Panc1 (cell line): ENCODE data around the gene GRID2. TPM values are rescaled to one million over a fixed set of nuclear protein-coding genes. Genes with fewer than 3 reads are reported as not detected.

Source experiments
- ATAC-seq: fragments of 200-7000 bp; cut with Tn5 transposase; 2 replicates; pipeline ENCODE4 v1.9.1; 2020; ENCODE audit warnings: mild to moderate bottlenecking, moderate library complexity
- BruUV-seq: library from RNA; stranded (reverse); fragments of 400-500 nt; replicated peaks from 2 replicates; lab custom pipeline; 2021; lab: Mats Ljungman, UMichigan
- CTCF ChIA-PET: fragments of 300-600 bp; sonication (Branson Sonifier 250); formaldehyde crosslinking; loops from one replicate; lab custom pipeline; 2022; ENCODE audit warnings: antibody characterized with exemption; lab: Charles Lee
- POLR2A ChIA-PET: fragments of 300-600 bp; sonication (Branson Sonifier 250); formaldehyde crosslinking; loops from one replicate; lab custom pipeline; 2022; ENCODE audit warnings: antibody characterized with exemption; lab: Charles Lee
- DNase-seq: peaks from one replicate; pipeline ENCODE4 v3.0.0-alpha.2; 2010; ENCODE audit warnings: low read depth, low spot score
- H3K27ac ChIP-seq: 2 replicates; pipeline ENCODE4 v1.5.1; 2011; ENCODE audit warnings: mild to moderate bottlenecking, low read length, inconsistent platforms
- H3K27me3 ChIP-seq: fragments of 200-500 bp; sonication (Bioruptor generic); 2 replicates; pipeline ENCODE4 v1.6.0; 2014; ENCODE audit warnings: low read length, inconsistent platforms; ENCODE audit not compliant: control insufficient read depth, insufficient read depth
- H3K36me3 ChIP-seq: fragments of 200-500 bp; sonication (Bioruptor generic); 2 replicates; pipeline ENCODE4 v1.5.1; 2014; ENCODE audit warnings: inconsistent platforms, mild to moderate bottlenecking, low read length, moderate library complexity; ENCODE audit not compliant: control insufficient read depth, insufficient read depth
- H3K4me1 ChIP-seq: 2 replicates; pipeline ENCODE4 v1.5.1; 2011; ENCODE audit warnings: inconsistent platforms, mild to moderate bottlenecking, low read length, moderate library complexity; ENCODE audit not compliant: control insufficient read depth, insufficient read depth
- H3K4me3 ChIP-seq, 2 experiments: 2 replicates each; pipeline ENCODE4 v1.5.1; 2011 to 2012; ENCODE audit warnings: low read depth in 2 of 2, low read length in 2 of 2, mild to moderate bottlenecking in 2 of 2, inconsistent platforms in 1 of 2, moderate library complexity in 1 of 2
- H3K9me3 ChIP-seq: fragments of 200-500 bp; sonication (Bioruptor generic); 2 replicates; pipeline ENCODE4 v1.5.1; 2014; ENCODE audit warnings: low read depth, mild to moderate bottlenecking, inconsistent platforms, low read length, moderate library complexity; ENCODE audit not compliant: control insufficient read depth, insufficient read depth
- CTCF ChIP-seq: fragments of 450-650 bp; IDR thresholded peaks from 2 replicates; pipeline ENCODE4 v1.5.1; 2017; ENCODE audit warnings: mild to moderate bottlenecking
- POLR2AphosphoS5 ChIP-seq: IDR thresholded peaks from 2 replicates; pipeline ENCODE4 v1.6.1; 2012; ENCODE audit warnings: mild to moderate bottlenecking, low read depth, low read length, moderate library complexity
- REST ChIP-seq, 2 experiments: IDR thresholded peaks; 2 replicates each; pipeline ENCODE4 v1.6.1; 2011 to 2012; ENCODE audit warnings: low read depth in 2 of 2, control low read depth in 1 of 2, low read length in 1 of 2, mild to moderate bottlenecking in 1 of 2, moderate library complexity in 1 of 2; ENCODE audit not compliant: insufficient read depth in 1 of 2
- SIN3A ChIP-seq: IDR thresholded peaks from 2 replicates; pipeline ENCODE4 v1.6.1; 2012; ENCODE audit warnings: low read depth, mild to moderate bottlenecking, low read length, moderate library complexity, borderline replicate concordance; ENCODE audit not compliant: insufficient read depth
- TCF7L2 ChIP-seq: IDR thresholded peaks from 2 replicates; pipeline ENCODE4 v1.6.1; 2011; ENCODE audit warnings: mild to moderate bottlenecking, low read depth, low read length, inconsistent platforms
- in situ Hi-C: cut with HindIII; loops from 2 replicates; pipeline ENCODE4 v1.10.0; 2016; ENCODE audit warnings: low sequenced_read_pairs, low pct_unique_long_range_greater_than_20kb
- intact Hi-C: fragments of 100-400 bp; cut with micrococcal nuclease; formaldehyde crosslinking; loops from one replicate; pipeline ENCODE4 v1.10.0; 2022; ENCODE audit not compliant: unreplicated experiment
- total RNA-seq: library from RNA; stranded (reverse); gene quantifications from one replicate; pipeline ENCODE4 v1.2.1, GENCODE V29; 2021; ENCODE audit not compliant: unreplicated experiment

GRID2 gene
- total RNA-seq, 1 experiment from 2014 or later, result 0.08 TPM

GRCh38 chr4:92952897-92953296, 649.1 kb downstream of the GRID2 start:
- Histone ChIP-seq H3K27ac (no peak overlapping the region), H3K9me3 (no peaks in the 10 kb centered on the region), H3K27me3 (no peaks in the 10 kb centered on the region), H3K4me3 (no peak overlapping the region), H3K4me1 (no peaks in the 10 kb centered on the region), H3K36me3 (no peaks in the 10 kb centered on the region)
- intact Hi-C loops, result no loop called here
- BruUV-seq, result no TSS peak
- in situ Hi-C loops, result no loop called here
- ChIA-PET POLR2A (no interaction called here), CTCF (no interaction called here)
- DNase-seq (no peak), ATAC-seq (no peak)
- TF ChIP-seq SIN3A, result no peak
- no peak for TF ChIP-seq CTCF
- TF ChIP-seq REST (IDR thresholded peaks at IDR 0.05; ENCODE audit: insufficient read depth in 1 of 2, low read depth in 2 of 2, low read length in 1 of 2), result no peak
- TF ChIP-seq TCF7L2, result no peak
- TF ChIP-seq POLR2AphosphoS5, result no peak

- DNase-seq (no peak), ATAC-seq (no peak)
- H3K4me1 ChIP-seq, result no peaks in the 10 kb centered on the region
- TF ChIP-seq CTCF, result no peak
- TF ChIP-seq TCF7L2, result no peak
- no peak for TF ChIP-seq POLR2AphosphoS5
- TF ChIP-seq SIN3A, result no peak
- no peak for TF ChIP-seq REST (IDR thresholded peaks at IDR 0.05; ENCODE audit: insufficient read depth in 1 of 2, low read depth in 2 of 2, low read length in 1 of 2)
- ChIA-PET CTCF (no interaction called here), POLR2A (no interaction called here)
- H3K27ac ChIP-seq, result no peak overlapping the region
- H3K9me3 ChIP-seq, result no peaks in the 10 kb centered on the region
- intact Hi-C loops, result no loop called here
- H3K36me3 ChIP-seq, result no peaks in the 10 kb centered on the region
- no peaks in the 10 kb centered on the region for H3K27me3 ChIP-seq
- in situ Hi-C loops, result no loop called here
- H3K4me3 ChIP-seq, result no peak overlapping the region
- BruUV-seq, result no TSS peak
Measured at GRCh38 chr4:92953462-92953861, 649.7 kb downstream of the GRID2 start.
